Mesendoderm (in vitro differentiated cells): ENCODE results near the gene CCDC80.

Source experiments
- DNase-seq: peaks from one replicate; pipeline ENCODE4 v3.0.0; 2013
- H2AK5ac ChIP-seq: 2 replicates; pipeline ENCODE4 v1.6.1; 2013; ENCODE audit warnings: low read length, inconsistent platforms
- H2BK120ac ChIP-seq: 2 replicates; pipeline ENCODE4 v1.6.1; 2013; ENCODE audit warnings: low read depth, mild to moderate bottlenecking, low read length, moderate library complexity, mixed read lengths
- H2BK15ac ChIP-seq: replicated peaks from 2 replicates; pipeline ENCODE4 v1.6.1; 2013; ENCODE audit warnings: low read depth, mild to moderate bottlenecking, moderate library complexity
- H2BK5ac ChIP-seq: 2 replicates; pipeline ENCODE4 v1.6.1; 2013; ENCODE audit warnings: low read length, inconsistent platforms
- H3K18ac ChIP-seq: 2 replicates; pipeline ENCODE4 v1.6.1; 2013; ENCODE audit warnings: mild to moderate bottlenecking, low read length, mixed read lengths
- H3K23ac ChIP-seq: one replicate; pipeline ENCODE4 v1.6.1; 2013; ENCODE audit warnings: low read length
- H3K27ac ChIP-seq: 2 replicates; pipeline ENCODE4 v1.5.1; 2013; ENCODE audit warnings: low read depth, mild to moderate bottlenecking, inconsistent platforms, low read length, moderate library complexity
- H3K27me3 ChIP-seq: 2 replicates; pipeline ENCODE4 v1.6.1; 2013; ENCODE audit warnings: low read length, control low read depth, mild to moderate bottlenecking, inconsistent platforms; ENCODE audit not compliant: insufficient read depth, poor library complexity
- H3K36me3 ChIP-seq: 2 replicates; pipeline ENCODE4 v1.6.1; 2013; ENCODE audit warnings: low read length, inconsistent platforms; ENCODE audit not compliant: control insufficient read depth, insufficient read depth
- H3K4ac ChIP-seq: one replicate; pipeline ENCODE4 v1.6.1; 2013; ENCODE audit warnings: low read depth, mild to moderate bottlenecking, low read length, moderate library complexity
- H3K4me1 ChIP-seq: 2 replicates; pipeline ENCODE4 v1.6.1; 2013; ENCODE audit warnings: low read depth, low read length, inconsistent platforms; ENCODE audit not compliant: control insufficient read depth
- H3K4me2 ChIP-seq: 2 replicates; pipeline ENCODE4 v1.6.1; 2013; ENCODE audit warnings: low read length
- H3K4me3 ChIP-seq: 2 replicates; pipeline ENCODE4 v1.5.1; 2013; ENCODE audit warnings: mild to moderate bottlenecking, low read length
- H3K56ac ChIP-seq: one replicate; pipeline ENCODE4 v1.6.1; 2013; ENCODE audit warnings: low read length
- H3K79me1 ChIP-seq: 2 replicates; pipeline ENCODE4 v1.6.1; 2013; ENCODE audit warnings: low read length, inconsistent platforms
- H3K79me2 ChIP-seq: 2 replicates; pipeline ENCODE4 v1.6.1; 2013; ENCODE audit warnings: mild to moderate bottlenecking, low read length; ENCODE audit not compliant: control insufficient read depth, insufficient read depth
- H3K9ac ChIP-seq: 2 replicates; pipeline ENCODE4 v1.6.1; 2013; ENCODE audit warnings: low read length, inconsistent platforms
- H4K5ac ChIP-seq: one replicate; pipeline ENCODE4 v1.6.1; 2013; ENCODE audit warnings: low read length
- H4K8ac ChIP-seq: one replicate; pipeline ENCODE4 v1.6.1; 2013; ENCODE audit warnings: low read depth, mild to moderate bottlenecking, control low read depth, low read length, moderate library complexity
- WGBS: extraction: QIAGEN DNeasy Blood & Tissue Kit; methylation state at CpG from one replicate; pipeline ENCODE4 v1.1.7; 2013; ENCODE audit warnings: low lambda C conversion rate, missing lambda C conversion rate; ENCODE audit not compliant: insufficient coverage; ENCODE audit errors: extremely low coverage; 5-methylcytosine and 5-hydroxymethylcytosine counted together

Gene CCDC80

GRCh38 chr3:112647122-112647521 lies 6.2 kb upstream of the CCDC80 start:
- no peak overlapping the region for H3K27ac ChIP-seq
- H2BK5ac ChIP-seq = no peak overlapping the region
- no peak overlapping the region for H3K4ac ChIP-seq
- no peak overlapping the region for H2BK120ac ChIP-seq
- no peak overlapping the region for H4K8ac ChIP-seq
- no CpG with 5 or more reads among the region's 5 CpGs for WGBS
- H2AK5ac ChIP-seq = no peak overlapping the region
- peaks cover 10% of the 10 kb centered on the region for H3K4me1 ChIP-seq
- H3K36me3 ChIP-seq = no peaks in the 10 kb centered on the region
- peak overlapping the region; percentile 18 for H3K4me2 ChIP-seq
- H3K79me2 ChIP-seq = no peaks in the 10 kb centered on the region
- no peak overlapping the region for H4K5ac ChIP-seq
- H3K23ac ChIP-seq = no peak overlapping the region
- H3K4me3 ChIP-seq = no peak overlapping the region
- peak; percentile 98 for DNase-seq
- H3K79me1 ChIP-seq = no peaks in the 10 kb centered on the region
- no peak overlapping the region for H3K56ac ChIP-seq
- peak overlapping the region; percentile 45 for H3K18ac ChIP-seq
- H2BK15ac ChIP-seq = peak overlapping the region; percentile 74
- H3K9ac ChIP-seq = no peak overlapping the region
- H3K27me3 ChIP-seq = no peaks in the 10 kb centered on the region

GRCh38 chr3:112646623-112647022 lies 5.7 kb upstream of the CCDC80 start:
- Histone ChIP-seq H2BK120ac (peak overlapping the region; percentile 24), H3K4me2 (no peak overlapping the region), H3K4me3 (no peak overlapping the region), H3K79me1 (no peaks in the 10 kb centered on the region), H3K4ac (peak overlapping the region; percentile 7), H3K27ac (peak overlapping the region; percentile 26), H3K56ac (no peak overlapping the region), H3K23ac (no peak overlapping the region), H3K4me1 (peaks cover 13% of the 10 kb centered on the region), H3K79me2 (no peaks in the 10 kb centered on the region), H3K9ac (no peak overlapping the region), H3K18ac (peak overlapping the region; percentile 14), H2BK15ac (no peak overlapping the region), H3K27me3 (no peaks in the 10 kb centered on the region), H2AK5ac (no peak overlapping the region), H4K5ac (no peak overlapping the region), H2BK5ac (no peak overlapping the region), H4K8ac (no peak overlapping the region), H3K36me3 (no peaks in the 10 kb centered on the region)
- peak; percentile 54 for DNase-seq
- no CpG with 5 or more reads among the region's 7 CpGs for WGBS

- H4K8ac ChIP-seq = no peak overlapping the region
- no peak overlapping the region for H2AK5ac ChIP-seq
- no CpG with 5 or more reads among the region's 4 CpGs for WGBS
- H3K27ac ChIP-seq = no peak overlapping the region
- H3K79me2 ChIP-seq = no peaks in the 10 kb centered on the region
- H3K18ac ChIP-seq = no peak overlapping the region
- H3K56ac ChIP-seq = peak overlapping the region; percentile 19
- H3K4me3 ChIP-seq = no peak overlapping the region
- no peak overlapping the region for H3K23ac ChIP-seq
- H2BK5ac ChIP-seq = no peak overlapping the region
- no peak overlapping the region for H4K5ac ChIP-seq
- no peaks in the 10 kb centered on the region for H3K79me1 ChIP-seq
- DNase-seq = peak; percentile 37
- H3K4ac ChIP-seq = no peak overlapping the region
- peaks cover 19% of the 10 kb centered on the region for H3K4me1 ChIP-seq
- no peaks in the 10 kb centered on the region for H3K27me3 ChIP-seq
- no peak overlapping the region for H2BK15ac ChIP-seq
- H2BK120ac ChIP-seq = no peak overlapping the region
- no peaks in the 10 kb centered on the region for H3K36me3 ChIP-seq
- H3K4me2 ChIP-seq = no peak overlapping the region
- no peak overlapping the region for H3K9ac ChIP-seq
These were observed 3.5 kb upstream of the CCDC80 start for GRCh38 chr3:112644453-112644852.

- Histone ChIP-seq H3K4me2 (no peak overlapping the region), H3K4ac (no peak overlapping the region), H3K18ac (no peak overlapping the region), H3K9ac (no peak overlapping the region), H4K8ac (no peak overlapping the region), H3K56ac (no peak overlapping the region), H2BK120ac (no peak overlapping the region), H3K4me1 (peaks cover 19% of the 10 kb centered on the region), H3K27me3 (no peaks in the 10 kb centered on the region), H3K27ac (no peak overlapping the region), H3K36me3 (no peaks in the 10 kb centered on the region), H3K79me2 (no peaks in the 10 kb centered on the region), H2BK5ac (no peak overlapping the region), H3K23ac (no peak overlapping the region), H2AK5ac (no peak overlapping the region), H4K5ac (no peak overlapping the region), H3K4me3 (no peak overlapping the region), H3K79me1 (no peaks in the 10 kb centered on the region), H2BK15ac (no peak overlapping the region)
- WGBS = no CpG with 5 or more reads among the region's 3 CpGs
- no peak for DNase-seq
These were observed 2.8 kb upstream of the CCDC80 start for GRCh38 chr3:112643621-112644240.

- peaks cover 19% of the 10 kb centered on the region for H3K4me1 ChIP-seq
- no CpG with 5 or more reads among the region's 10 CpGs for WGBS
These were observed 2.1 kb upstream of the CCDC80 start for GRCh38 chr3:112642912-112643506.

More at GRCh38 chr3:112642912-112643506, 2.1 kb upstream of the CCDC80 start:
- Histone ChIP-seq H3K79me1 (no peaks in the 10 kb centered on the region), H4K8ac (no peak overlapping the region), H4K5ac (peak overlapping the region; percentile 51), H3K9ac (no peak overlapping the region), H3K79me2 (no peaks in the 10 kb centered on the region), H3K27ac (no peak overlapping the region), H2AK5ac (no peak overlapping the region), H3K36me3 (no peaks in the 10 kb centered on the region), H3K4ac (no peak overlapping the region), H2BK15ac (no peak overlapping the region), H3K18ac (no peak overlapping the region), H3K23ac (no peak overlapping the region), H2BK5ac (no peak overlapping the region), H3K4me2 (no peak overlapping the region), H3K56ac (peak overlapping the region; percentile 38), H3K4me3 (no peak overlapping the region), H3K27me3 (no peaks in the 10 kb centered on the region), H2BK120ac (no peak overlapping the region)
- peak; percentile 93 for DNase-seq
